HG02763 (cell line): ENCODE data around the gene KRTAP5-5.
"Not testable (repeated sequence)": the region's sequence is repeated elsewhere in the genome, so short reads cannot be mapped to it uniquely, and the experiment has no call there.

Experiments
- ATAC-seq: cut with Tn5 transposase; IDR thresholded peaks from one replicate; pipeline ENCODE4 v1.9.1; 2021; ENCODE audit warnings: mild to moderate bottlenecking, moderate library complexity; ENCODE audit not compliant: unreplicated experiment

KRTAP5-5 gene

DNA sequence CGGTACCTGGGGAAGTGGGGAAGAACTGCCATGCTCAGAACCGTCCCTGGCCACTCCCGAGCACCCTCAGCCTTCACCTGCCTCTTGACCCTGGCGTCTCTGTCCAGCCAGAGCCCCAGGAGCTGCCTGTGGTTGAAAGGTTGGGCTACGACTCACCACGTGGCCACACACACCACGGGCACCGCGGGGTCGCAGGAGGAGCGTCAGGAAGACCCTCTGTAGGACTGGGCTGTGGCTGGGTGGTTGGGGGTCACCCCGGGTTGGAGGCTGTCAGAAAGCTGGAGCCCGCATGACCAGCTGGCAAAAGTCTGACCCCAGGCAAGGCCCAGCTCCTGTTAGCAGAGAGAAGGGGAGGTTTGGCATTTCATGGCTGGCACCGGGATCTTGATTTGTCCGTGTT is 11.5 kb downstream of the KRTAP5-5 start:
- no peak for ATAC-seq

DNA sequence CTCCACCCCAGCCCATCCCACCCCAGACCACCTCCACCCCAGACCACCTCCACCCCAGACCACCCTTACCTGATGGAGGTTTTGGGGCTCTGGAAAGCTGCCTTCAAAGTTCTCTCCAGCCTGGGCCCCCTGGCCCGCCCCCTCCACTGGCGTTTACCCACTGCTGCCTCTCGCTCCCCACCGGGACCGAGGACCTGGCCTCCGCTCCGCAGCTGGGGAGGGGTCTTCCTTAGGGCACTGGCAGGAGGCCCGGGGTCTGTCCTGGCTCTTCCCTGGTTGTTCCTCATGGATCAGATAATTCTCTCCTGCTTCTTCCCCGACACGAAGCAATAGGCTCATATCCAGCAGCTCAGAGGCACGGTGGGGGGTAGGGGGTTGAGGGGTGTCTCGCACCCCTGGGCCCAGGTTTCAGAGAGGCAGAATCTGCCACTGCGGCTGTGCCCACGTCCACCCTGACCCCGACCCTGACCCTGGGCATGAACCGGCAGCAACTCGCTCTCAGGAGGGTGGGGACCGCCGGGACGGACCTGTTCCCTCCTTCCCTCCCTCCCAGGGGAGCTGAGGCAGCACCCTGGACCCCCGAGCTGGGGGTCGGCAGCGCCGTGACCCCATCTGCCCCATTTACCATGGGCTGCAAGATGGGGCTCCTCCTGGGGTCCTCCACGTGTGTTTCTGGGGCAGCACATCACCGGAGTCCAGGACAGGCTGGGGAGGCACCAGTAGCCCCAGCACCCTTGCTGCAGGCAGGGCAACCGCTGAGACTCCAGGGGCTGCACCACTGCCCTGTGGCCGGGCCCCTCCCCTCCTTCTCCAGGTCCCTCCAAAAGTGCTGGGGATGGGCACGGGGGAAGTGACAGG is 12.9 kb downstream of the KRTAP5-5 start:
- no peak for ATAC-seq

DNA sequence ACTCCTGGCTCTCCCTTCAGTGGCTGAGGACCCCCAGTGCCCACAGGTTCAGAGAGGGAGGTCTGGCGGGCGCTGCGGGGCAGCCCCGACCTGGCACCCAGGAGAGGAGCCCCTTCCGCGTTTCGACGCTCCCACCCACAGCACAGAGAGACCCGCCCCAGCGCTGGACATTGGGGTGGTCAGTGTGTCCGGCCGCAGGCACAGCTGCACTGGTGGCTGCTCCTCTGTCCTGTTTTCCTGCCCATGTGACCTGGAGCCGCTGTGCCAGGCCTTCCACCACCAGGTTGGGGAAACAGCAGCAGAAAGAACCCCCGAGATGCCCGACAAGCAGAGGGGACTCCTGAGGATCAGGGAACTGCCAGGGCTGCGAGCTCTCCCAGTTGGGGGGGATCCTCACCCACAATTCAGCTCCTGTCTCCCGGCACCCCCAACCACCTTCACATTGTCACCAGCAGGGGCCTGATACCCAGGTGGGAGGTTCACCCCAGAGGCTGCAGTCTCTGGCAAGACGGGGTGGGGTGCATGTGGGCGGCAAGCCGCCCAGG is 13.6 kb downstream of the KRTAP5-5 start:
- no peak for ATAC-seq

DNA sequence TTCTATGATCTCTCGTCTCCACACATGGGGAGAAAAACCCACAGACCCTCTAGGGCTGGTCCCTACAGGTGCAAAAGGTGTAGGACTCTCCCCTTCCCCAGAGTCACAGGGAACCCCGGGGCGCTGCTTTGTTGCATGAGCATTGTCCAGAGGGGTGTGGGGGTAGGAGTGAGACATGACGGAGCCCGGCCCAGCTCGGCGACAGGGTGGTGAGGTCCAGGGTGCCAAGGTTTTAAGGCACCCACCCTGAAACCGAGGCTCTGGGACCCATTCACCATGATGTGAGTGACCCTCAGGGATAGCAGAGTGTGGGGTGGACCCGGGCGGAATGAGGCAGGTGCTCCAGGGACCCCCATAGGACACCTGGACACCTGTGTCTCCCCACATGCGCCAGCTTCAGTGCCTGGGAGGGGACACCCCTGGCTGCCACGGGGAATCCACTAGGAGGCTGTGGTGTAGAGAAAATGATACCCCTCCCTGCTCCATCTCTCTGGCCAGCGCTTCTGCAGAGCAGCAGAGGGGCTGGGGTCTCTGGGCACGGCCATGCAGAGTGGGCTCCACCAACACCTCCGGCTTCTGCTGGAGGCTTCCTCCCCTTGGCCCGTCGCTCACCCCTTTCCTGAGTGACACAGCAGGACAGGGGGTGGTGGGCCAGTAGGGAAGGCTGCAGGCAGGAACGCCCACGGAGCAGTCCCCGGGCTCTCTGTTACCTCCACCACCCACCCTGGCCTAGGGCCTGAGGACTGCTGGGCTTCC is 15.2 kb downstream of the KRTAP5-5 start:
- ATAC-seq: no peak

DNA sequence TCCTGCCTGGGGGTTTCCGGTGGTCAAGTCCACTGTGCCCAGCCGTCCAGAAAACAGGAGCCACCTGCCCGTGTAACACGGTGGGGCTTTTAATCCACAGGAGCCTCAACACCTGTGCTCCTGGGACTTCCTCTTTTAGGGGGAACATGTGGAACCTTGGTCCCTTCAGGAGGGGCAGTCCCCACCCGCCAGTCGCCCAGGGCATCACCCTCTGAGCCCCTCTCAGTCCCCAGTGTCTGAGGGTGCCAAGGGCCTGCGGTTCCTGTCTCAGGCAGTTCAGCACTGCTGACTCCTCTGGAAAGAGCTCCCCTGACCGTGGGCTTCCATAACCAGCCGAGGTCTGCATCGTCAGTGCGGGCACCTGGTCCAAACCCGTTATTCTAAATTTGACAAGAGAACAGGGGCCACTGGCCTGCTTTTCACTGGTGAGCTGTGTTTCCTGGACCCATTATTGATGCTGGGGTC is 15.8 kb downstream of the KRTAP5-5 start:
- ATAC-seq: no peak

DNA sequence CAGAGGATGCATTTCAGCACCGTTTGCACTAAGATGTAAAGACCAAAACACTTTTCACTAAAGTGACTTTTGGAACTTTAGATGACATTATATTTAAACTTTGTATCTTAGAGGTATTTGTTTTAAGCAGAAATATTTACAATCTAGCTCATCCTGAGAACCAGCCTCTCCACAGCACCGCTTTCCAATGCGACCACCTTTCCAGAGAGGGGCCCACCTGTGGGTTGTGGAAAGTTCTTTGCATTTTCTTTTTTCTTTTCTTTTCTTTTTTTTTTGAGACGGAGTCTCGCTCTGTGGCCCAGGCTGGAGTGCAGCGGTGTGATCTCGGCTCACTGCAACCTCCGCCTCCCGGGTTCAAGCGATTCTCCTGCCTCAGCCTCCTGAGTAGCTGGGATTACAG is 17.0 kb downstream of the KRTAP5-5 start:
- not testable (repeated sequence) for ATAC-seq

DNA sequence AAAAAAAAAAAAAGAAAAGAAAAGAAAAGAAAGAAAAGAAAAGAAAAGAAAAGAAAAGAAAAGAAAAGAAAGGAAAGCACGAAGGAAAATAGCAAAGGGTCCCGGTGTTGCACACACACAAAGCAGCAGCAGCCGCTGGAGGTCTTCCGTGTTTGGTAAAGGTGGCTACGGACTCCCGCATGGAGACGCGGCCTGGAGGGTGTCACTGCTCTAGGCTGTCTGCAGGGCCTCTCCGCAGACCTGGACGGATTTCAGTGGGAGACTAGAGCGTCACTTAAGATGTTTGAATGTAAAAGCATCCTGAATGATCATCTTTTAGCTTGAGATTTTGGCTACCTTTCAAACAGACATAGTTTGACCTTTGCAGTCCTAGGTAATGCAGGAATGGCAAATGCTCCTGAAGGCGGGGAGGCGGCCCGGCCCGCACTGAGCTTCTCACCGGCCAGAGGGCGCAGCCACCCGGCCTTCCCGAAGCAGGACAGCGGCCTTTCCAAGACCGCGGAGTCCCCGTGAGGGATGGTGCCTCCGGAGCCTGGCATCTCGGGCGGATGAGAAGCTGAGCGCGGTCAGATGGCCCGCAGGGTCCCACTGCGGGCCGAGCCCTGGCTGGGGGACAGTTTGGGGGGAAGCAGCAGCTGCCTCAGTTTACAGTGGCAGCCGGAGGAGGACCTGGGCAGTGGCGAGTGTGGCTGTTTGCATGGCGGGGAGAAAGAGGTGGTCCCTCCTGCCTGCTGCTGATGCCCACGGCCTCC is 18.5 kb downstream of the KRTAP5-5 start:
- ATAC-seq: no peak

DNA sequence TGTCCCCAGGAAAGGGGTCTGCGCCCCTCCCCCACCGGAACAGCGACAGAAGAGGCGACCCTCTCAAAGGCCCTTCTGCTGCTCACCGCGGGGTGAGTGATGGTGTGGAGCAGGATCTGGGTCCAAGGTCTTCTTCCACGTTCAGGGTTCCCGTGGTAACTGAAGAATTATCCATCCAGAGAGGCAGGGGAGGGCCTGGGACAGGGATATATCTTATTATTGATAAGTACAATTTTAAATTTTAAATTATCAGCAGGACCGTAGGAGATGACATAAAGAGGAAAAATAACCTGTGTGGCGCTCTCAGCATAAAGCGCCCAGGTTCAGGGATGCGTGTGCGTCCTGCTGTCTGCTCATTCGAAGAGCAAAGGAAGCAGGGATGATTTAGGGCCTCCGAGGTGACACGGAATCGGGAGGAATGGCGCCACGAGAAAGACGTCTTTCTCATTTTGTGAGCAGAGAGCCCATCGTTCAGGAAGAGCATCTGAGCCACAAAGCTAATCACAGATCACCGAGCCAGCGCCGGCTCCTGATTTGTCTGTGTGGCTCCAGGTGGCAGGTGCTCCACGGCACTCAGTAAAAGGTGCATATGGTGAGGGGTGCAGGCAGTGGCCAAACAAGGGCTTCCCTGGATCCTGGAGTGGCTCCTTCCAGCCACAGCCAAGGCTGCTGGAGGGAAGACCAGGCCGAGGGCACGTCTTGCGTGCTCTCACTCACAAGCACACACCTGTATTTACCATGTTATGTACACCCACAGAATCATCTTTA is 19.3 kb downstream of the KRTAP5-5 start:
- ATAC-seq: no peak

DNA sequence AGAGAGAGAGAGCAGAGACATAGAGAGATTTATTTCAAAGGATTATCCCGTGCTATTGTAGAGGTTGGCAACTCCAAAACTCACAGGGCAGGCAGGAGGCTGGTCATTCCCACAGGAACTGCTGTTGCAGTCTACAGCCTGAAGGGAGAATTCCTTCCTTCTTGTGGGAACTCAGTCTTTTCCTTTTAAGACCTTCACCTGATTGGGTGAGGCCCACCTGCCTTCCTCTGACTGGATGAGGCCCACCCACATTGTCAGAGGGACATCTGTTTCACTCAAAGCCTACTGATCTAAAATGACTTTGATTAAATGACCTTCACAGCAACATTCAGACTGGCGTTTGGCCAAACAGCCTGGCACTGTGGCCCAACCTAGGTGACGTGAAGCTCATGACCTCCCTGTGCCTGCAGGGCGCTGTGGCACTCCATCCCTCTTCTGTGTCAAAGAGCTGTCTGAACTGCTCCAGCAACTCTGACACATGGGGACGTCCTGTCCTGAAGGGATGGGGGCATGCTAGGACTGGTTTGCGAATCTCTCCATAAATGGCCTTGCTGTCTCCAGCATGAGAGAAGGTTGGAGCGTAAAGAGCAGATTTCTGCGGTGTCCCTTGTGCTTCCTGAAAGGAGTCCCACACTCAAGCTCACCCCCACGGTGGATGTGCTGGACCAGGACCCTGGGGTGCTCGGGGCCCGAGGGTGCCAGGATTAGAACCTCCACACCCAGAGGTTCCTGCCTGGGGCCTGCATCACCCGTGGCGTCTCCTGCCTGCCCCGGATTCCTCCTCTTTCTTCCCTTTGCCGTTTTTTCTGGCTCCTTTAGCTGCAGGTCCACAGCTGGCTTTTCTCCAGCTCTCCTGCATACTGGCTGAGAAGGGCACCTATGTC is 20.7 kb downstream of the KRTAP5-5 start:
- ATAC-seq: no peak

DNA sequence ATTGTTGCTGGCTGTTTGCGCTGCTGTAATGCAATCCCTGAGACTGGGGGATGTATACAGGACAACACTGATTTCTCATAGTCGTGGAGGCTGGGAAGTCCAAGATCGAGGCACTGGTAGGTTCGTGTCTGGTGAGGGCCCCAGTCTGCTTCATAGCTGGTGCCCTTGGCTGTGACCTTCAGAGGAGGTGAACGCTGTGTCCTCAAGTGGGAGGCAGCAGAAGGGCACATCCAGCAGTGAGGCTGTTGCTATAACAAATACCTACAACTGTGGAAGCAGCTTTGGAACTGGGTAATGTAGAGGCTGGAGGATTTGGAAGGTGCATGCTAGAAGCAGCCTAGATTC is 21.3 kb downstream of the KRTAP5-5 start:
- ATAC-seq: no peak

DNA sequence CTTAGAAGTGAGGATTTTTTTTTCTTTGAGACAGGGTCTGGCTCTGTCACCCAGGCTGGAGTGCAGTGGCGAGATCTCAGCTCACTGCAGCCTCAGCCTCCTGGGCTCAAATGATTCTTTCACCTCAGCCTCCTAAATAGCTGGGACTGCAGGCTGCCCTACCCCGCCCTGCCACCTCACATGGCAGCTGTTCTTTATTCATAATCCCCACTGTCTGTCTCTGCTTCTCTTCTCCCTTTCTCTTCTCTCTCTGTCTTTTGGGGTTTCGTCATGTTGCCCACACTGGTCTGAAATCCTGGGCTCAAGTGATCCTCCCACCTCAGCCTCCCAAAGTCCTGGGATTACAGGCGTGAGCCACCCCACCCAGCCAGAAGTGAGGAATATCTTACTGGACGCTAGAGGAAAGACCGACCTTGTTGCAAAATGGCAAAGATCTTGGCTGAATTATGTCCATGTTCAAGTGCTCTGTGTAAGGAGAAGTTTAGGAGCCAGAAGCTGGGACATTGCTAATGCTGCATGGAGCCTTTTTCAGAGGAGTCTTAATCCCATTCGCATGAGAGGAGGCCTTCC is 21.9 kb downstream of the KRTAP5-5 start:
- no peak for ATAC-seq

DNA sequence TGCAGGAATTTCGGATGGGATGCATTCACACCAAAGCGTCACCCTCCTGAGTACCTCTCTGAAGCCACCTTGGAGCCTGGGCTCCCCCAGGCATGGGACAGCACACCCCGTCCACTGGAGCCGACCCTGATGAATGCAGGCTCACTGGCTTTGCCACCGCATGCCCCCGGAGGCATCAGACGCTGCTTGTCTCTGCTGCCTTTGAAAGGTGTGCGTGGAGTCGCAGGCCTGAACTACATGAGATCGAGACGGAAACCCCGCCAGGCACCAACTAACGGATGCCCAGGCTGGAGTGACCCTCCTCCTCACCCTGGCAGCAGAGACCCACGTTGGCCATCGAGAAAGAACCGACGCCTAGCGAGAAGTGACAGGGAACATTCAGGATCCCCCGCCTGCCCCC is 22.5 kb downstream of the KRTAP5-5 start:
- ATAC-seq: no peak

DNA sequence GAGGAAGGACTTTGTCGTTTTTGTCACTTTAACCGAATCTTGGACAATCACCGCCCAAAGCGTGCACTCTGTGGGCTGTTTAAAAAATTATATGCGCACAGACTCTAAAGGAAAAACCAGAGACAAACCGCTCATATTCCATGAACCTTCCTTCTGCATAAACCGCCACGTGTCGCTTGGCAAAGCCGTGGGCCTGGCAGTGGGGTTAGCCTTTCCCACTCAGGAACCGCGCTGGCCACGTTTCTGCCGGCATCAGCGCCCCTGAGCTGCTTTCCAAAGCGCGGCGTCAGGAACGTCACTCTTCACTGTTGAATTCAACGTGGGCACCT is 22.8 kb downstream of the KRTAP5-5 start:
- no peak for ATAC-seq

DNA sequence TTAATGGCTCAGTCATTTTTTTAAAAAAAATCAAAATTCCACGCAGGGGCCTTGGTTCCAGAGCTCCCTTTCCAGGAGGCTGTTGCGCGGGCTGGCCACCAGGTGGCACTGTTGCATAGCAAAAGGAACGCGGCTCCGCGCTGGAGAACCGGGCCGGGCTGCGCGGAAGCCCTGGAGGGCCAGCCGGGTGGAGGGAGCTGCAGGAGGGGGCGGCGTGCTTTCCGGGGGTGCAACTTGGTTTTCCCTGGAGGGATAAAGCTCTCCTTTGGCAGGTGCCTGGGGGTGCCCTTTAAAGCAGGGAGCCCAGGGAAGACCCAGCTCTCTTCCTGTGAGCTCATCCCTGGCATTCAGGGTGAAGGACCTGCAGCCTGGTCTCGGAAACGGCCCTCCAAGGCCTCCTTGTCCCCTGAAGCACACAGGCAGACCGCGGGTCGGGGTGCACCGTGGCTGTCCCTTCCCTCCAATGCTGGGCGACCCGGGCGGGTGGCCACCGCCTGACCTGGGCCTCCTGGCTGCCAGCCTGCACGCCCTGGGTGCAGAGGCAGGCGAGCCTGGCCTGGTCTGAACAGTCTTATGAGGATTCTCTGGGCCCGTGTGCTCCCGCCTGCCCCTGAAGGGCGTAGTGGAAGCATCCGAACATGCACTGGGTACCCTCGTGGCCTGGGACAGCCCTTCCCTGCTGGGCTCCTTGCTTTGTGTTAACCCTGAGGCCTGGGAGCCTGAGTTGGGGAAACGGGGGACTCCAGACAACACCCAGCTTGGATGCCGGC is 23.4 kb downstream of the KRTAP5-5 start:
- ATAC-seq: no peak

DNA sequence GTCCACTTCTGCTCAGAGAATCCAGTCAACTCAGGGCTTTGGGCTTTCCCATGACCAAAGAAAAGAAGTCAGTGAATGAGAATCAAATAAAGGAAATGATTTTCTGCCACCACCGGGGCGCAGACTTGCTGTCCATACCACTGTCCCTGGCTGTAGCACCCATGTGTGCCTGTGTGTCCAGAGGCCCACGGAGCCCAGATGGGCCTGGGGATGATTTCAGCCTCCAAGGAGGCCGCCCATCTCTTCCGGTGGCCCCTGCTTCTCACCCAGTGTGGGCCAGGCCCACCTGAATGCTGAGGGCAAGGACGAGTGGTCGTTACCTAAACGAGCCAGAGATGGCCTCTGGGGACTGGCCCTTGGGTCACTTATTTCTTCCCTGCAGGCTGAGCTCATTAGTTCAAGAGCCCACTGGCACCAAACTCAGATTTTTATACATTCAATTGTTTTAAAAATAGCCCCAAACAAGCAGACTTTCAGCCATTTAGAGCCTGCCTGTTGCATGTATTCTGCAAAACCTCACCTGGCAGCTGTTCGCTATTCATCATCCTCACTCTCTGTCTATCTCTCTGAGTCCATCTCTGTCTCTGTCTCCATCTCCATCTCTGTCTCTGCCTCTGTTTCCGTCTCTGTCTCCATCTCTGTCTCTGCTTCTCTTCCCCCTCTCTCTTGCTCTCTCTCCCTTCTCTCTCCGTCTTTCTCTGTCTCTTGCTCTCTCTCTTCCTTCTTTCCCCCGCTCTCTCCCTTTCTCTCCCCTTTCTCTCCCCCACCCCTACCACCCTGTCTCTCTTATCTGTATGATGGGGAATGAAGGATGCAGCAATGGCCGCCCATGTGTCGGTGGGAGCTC is 24.2 kb downstream of the KRTAP5-5 start:
- no peak for ATAC-seq

DNA sequence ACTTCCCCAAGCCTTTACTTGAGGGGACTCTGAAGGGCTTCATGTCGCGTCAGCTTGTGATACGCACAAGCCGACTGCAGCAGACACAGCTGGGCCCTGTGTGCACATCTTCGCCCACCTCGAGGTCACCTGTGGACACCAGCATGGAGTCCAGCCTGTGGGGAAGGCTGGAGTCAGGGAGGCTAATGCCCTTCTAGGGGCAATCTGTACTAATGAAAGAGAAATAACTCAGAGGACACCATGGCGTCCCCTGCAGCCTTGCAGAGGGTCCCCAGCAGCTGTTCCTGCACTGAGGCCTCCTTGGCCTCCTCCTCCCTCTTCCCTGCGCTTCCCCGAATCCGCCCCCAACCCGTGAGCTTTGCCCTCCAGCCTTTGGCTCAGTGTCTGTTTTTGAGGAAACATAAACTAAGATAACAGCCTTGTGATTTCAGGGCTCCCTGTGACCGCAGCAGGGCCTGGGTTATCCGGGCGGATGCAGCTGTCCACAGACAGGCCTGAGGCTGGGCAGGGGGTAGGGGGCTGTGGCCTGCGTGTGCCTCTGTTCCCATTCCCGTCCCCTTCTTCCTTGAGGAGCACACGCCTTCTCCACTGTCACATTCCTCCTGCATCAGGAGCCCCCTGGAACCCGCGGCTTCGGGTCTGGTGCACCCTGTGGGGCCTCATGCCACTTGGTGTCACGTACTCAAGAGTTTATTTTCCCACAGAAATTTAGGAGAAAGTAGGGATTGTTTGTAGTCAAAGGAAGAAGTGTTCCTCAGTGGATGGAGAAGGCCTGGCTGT is 25.0 kb downstream of the KRTAP5-5 start:
- ATAC-seq: no peak
